NCI-H2227 (cell line): ENCODE data around the gene CCDC14.
"Not testable (repeated sequence)": the region's sequence is repeated elsewhere in the genome, so short reads cannot be mapped to it uniquely, and the experiment has no call there.

Source experiments
- DNase-seq: peaks from one replicate; lab custom pipeline; 2025; ENCODE audit not compliant: unreplicated experiment; lab: John Stamatoyannopoulos, UW

The CCDC14 gene, protein sequence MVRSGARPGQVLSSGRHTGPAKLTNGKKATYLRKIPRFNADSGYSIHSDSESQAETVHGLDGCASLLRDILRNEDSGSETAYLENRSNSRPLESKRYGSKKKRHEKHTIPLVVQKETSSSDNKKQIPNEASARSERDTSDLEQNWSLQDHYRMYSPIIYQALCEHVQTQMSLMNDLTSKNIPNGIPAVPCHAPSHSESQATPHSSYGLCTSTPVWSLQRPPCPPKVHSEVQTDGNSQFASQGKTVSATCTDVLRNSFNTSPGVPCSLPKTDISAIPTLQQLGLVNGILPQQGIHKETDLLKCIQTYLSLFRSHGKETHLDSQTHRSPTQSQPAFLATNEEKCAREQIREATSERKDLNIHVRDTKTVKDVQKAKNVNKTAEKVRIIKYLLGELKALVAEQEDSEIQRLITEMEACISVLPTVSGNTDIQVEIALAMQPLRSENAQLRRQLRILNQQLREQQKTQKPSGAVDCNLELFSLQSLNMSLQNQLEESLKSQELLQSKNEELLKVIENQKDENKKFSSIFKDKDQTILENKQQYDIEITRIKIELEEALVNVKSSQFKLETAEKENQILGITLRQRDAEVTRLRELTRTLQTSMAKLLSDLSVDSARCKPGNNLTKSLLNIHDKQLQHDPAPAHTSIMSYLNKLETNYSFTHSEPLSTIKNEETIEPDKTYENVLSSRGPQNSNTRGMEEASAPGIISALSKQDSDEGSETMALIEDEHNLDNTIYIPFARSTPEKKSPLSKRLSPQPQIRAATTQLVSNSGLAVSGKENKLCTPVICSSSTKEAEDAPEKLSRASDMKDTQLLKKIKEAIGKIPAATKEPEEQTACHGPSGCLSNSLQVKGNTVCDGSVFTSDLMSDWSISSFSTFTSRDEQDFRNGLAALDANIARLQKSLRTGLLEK

DNA sequence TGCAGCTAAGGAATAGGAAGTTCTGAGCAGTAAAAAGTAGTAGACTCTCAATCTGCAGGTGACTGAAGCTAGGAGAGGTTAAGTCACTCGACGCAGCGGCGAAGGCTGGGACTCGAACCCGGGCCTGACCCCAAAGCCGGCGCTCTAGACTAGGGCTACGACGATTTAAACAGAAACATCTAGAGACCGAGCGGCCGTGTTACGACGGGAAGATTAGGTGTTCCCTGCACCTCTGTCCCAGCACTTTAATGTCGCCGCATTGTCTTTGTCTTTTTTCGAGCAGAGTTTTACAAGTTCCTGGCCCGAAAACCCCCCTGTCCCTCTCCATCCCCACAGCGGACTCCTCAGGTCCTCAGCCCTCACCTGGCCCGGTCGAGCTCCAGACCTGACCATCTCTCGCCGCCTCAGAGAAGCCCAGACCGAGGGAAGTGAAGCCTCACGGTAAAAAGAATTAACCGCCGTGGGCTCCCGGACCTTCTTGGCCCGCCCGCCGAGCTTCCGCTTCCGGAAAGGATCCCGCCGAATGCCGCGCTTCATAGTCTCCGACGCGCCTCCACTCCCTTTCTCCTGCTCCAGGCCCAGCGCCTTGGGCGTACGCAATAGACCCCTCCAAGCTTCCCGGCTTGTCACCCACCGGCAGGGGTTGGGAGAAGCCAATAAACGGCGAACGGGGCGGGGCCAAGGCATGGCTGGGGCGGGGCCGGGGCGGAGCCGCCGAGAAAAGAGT is at the start of gene CCDC14:
CCDC14 (minus strand) TSS at position 449 of the 727 bp plus-strand sequence; CDS start at position 393, 56 bp downstream.
- peak; percentile 96 for DNase-seq

DNA sequence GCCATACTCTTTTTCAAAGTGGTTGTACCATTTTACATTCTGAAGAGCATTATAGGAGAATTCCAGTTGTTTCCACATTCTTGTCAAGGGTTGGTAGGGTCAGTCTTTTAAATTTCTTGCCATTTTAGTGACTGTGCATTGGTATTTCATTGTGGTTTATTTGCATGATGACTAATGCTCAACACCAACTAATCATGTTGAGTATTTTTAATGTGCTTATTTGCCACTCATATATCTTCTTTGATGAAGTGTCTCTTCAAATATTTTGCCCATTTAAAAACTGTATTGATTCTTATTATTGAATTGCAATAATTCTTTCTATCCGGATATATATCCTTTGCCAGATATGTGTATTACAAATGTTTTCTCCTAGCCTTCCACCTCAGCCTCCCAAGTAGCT is 47.3 kb upstream of the CCDC14 start:
- not testable (repeated sequence) for DNase-seq

DNA sequence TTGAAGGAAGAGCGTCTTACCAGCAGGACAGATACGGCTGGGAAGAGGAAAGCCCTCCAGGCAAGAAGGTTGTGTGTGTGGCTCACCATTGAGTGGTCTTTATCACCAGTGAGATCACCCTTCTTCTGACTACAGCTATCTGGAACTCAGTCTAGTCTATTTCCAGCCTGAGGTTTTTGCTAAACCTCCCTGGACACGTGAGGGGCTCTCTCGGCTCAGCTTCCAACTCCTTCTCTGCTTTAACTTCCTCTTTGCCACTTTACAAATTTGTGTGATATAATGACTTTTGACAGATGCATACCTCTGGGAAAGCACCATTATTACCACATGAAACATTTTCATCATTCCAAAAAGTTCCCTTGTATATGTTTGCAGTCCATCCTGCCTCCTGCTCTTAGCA is 46.2 kb upstream of the CCDC14 start:
- DNase-seq, result no peak

DNA sequence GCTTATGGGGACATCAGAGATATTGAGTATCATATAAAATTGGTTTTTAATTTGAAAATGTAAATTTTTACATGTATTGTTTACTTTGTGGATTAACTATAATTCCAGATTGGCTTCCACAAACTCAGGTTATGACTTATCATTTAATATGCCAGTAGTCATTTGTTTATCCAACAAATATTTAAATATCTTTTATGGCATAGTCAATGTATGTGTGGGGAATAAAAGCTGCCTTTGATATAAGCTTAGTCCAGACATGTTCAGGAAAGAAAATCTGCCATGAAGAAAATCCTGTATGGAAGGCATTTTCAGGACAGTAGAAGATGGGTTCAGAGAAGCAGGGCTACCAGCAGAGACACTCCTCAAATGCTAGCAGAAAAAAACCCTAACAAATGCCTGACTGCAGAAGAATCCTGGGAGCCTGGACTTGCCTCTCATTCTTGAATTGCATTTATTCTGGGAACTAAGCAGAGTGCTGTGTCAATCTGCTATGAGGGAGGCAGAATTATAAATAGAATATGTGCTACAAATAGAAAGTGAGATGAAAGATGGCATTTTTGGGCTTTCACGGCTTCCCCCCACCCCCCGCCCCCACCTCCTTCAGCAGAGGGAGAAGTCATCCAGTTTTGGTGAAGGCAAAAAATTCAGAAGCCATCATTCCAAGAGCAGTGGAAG is 41.5 kb upstream of the CCDC14 start:
- DNase-seq, result not testable (repeated sequence)

DNA sequence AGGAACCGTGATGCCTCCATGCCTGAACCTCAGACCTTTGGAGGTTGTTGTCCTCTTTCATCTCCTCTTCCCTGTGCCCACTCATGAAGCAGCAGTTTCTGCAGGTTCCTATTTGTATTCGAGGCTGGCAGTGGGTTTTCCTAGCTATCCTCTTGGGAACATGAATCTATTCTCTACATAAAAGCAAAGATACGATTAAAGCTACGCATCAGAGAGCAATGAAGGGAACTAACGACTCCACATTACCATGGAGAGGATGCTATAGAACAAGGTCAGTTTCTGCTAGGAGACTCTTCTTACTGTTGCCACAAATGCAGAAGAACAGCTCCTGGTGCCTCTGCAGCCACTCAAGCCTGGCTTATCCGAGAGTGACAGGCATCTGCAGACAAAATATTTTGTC is 40.3 kb upstream of the CCDC14 start:
- not testable (repeated sequence) for DNase-seq

DNA sequence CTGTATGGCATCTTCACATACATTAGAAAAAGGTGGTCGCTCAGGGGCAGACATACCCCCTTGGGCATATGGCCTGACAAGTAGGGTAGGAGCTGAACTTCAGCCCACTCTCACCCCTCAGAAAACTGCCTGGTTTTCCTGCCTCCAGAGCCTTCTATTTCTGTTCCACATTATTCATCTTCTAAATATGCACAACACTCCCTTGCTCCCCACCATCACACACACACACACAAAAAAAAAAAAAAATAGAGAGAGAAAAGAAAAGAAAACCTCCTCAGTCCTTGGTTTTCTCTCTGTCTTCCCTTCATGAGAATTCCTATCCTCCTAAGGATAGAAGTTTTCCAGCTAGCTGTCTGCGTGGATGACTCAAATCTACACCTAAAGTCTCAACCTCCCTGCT is 36.5 kb upstream of the CCDC14 start:
- DNase-seq, result no peak

DNA sequence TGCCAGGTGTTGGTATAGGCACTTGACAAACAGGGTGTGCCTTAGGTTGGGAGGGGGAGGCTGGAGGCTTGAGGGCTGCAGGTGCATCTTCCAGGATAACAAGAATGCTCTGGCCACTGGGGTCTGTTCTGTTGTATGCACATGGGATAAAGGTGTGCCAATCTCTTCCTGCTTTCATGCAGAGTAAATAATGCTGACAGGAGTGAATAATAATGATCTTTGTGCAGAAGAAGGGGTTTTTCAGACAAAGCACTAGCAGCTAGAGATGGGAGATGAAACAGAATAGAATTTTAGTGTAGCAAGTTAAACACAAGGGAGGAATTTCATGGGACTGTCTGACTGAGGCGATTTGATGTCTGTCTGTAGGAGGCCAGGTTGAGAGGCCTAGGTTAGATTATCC is 32.8 kb upstream of the CCDC14 start:
- DNase-seq, result no peak

DNA sequence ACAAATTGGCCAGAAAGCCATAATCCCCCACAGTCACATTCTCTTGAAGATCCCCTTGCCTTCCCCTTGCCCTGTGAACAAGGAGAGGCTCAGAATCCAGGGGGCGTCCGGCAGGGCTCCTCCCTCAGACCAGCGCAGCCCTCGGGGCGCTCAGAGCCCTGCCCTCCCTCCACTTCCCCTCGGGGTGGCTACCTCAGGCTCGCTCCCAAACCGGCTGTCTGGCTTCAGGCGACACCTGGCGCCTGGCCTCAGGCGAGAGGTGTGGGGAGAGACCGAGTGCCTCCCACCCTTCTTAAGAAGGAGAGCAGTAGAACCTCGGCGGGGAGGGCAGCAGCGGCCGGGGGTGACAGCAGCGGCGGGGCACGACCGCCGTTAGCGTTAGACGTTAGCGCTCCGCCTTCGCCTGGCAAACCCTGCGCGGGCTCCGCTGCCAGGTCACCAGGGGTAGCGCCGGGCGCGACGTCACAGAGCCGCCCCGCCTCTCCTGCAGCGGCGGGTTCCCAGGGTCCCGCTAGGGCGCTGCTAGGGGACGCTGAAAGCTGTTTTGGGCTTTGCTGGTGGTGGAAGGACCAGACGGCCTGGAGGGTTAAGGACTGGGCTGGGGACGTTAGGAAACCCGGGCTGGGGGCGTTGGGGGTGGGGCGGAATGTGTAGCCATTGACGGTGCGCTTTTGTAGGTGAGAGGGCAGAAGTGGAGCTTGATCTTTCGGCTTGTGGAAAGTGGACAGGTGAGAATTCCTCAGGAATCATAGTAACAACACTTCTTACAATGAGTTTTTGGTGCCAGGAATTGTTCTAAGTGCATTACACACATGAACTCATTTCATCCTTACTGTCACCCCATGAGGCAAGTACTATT is 30.9 kb upstream of the CCDC14 start, which contains the start of gene ROPN1:
ROPN1 (minus strand) TSS at position 395 of the 859 bp plus-strand sequence. CDS start 11,643 bp downstream, outside the sequence.
- not testable (repeated sequence) for DNase-seq

DNA sequence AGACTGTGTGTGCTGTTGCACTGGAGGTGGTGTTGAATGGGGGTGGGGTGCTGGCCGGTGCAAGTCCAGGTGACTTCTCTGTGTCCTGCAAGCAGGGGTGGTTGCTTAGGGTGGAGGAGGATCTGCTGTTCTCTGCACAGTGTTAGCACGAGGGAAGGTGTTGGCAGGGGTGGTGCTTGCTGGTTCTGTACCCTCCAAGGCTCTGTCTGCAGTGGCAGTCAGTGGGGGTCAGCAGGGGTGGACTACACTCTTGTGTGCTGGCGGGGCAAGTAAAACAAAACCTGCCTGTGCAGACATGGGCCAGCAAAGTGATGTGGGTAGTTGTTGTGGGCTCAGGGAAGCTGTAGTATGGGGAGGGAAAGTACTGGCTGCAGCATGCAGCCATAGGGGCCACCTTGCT is 25.4 kb upstream of the CCDC14 start:
- DNase-seq, result no peak

DNA sequence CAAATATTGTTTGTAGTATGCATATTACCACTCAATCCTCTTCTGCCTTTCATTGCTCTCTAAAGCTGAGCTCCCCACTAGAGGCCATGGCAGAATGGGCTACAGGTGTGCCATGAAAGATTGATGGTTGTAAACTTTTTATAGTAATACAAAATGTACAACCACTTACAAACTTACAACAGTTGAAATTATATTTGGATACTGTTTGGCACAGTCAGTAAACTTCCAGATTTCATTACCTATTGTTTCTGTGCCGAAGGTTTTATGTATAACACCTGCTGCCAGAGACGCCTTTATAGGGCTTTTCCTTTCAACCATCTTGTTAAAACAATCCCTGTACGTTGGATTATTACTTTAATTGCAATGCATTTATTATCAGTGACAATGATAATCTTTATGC is 23.9 kb upstream of the CCDC14 start:
- DNase-seq, result no peak

DNA sequence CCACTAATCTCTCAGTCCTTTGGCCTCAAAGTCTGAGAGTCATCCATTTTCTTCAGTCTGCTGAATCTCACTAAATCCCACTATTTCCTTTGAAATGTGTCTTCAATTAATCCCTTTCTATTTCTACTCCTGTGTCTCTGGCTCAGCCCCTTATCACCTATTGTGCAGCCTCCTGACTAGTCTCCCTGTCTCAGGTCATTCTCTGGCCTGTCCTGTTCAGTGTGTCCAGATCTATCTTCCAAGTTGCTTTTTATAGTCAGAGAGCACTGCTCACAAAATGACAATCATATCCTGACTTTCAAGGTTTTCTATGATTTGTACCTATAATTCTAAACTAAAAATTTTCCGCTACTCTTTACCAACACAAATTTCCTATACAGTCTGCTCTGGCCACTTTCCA is 23.3 kb upstream of the CCDC14 start:
- DNase-seq, result no peak

DNA sequence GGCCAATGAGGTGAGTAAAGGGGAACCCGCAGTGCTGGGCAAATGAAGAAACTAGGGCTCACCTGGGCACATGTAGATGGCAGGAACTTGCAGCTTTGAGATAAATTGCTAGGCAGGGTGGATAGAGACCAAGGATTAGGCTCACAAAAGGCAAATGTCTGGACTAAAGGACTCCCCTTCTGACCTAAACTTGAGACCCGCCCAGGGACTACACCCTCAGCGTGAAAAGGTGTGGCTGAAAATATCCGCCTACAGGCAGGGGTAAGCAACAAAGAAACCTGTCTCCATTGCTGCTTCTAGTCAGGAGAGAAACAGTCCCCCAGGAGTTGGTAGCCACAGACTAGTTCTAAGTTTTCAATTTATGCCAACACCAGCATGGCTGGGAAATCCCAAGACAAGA is 20.3 kb upstream of the CCDC14 start:
- not testable (repeated sequence) for DNase-seq

DNA sequence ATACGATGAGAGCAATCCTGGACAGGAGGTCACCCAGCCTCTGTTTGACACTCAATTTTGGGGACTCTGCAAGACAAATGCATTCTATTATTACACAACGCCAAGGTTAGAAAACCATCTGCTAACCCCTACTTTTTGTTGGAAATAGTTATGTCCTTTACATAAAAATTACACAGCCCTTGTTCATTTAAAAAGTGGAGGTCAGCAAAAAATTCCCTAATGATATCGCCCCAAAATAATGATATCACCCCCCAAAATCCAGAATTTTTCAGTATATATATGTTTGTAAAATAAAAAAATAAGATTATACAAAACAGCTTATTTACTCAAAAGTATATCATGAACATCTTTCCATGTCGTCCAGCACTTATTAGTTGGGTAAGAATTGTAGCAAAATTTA is 19.5 kb upstream of the CCDC14 start:
- no peak for DNase-seq

DNA sequence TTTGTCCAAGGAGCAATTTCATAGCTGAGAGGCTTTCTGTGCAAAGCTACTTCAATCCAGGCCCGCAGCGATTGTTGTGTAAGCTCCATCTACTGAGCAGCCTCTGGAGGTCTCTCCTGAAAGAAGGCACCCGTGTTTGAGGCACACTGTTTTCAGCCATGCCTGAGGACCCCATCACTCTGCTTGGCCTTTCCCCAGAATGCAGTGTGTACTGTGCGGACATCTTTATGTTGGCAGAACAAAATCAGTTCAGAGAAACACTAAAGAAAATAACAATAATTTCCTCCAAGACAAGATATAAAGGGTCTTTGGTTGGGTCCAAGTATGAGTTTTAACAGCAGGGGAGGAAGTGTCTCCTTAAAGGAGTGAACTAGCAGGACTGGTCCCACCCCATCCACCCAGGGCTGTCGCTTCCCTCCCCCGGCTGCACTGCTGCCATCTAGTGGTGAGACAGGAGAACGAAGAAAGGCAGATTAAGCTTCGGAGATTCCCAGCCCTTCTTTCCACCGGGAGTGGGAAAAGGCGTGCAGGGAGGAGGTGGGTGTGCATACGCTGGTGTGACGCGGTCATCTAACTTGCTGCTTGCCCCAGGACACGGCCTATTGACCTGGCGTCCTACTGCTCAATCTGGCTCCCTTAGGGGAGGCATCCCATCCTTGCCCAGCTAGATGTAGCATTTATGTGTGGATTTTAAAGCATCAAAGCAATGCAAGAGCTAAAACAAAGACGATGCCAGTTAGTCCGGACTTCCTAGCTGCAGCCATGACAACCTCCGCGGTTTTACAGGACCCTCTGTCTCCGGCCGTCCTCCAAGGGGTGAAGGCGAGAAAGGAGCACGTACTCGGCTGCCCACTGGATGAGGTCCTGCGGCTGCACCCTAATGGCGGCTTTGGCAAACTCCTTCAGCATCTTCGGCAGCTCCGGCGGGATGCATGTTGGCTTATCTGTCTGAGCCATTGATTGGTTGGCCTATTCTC is 18.8 kb upstream of the CCDC14 start:
- DNase-seq, result peak; percentile 74

DNA sequence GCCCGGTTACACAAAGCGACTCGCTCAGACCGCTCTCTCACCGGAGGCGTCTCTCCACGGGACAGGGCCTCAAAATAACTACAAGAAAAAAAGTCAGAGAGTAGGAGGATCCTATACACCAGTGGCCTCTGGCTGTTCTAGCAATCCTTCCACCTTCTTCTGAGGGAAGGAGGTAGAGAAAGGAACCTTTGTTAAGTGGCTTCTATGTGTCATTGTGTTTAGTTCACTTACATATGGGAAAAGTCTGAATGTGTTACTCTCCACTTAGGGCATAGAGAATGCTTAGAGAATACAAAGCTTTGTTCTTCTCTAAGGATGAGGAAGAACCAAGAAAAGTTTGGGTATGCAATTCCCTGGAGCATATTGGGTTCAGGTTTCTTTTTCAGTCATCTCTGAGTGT is 15.9 kb upstream of the CCDC14 start:
- not testable (repeated sequence) for DNase-seq

DNA sequence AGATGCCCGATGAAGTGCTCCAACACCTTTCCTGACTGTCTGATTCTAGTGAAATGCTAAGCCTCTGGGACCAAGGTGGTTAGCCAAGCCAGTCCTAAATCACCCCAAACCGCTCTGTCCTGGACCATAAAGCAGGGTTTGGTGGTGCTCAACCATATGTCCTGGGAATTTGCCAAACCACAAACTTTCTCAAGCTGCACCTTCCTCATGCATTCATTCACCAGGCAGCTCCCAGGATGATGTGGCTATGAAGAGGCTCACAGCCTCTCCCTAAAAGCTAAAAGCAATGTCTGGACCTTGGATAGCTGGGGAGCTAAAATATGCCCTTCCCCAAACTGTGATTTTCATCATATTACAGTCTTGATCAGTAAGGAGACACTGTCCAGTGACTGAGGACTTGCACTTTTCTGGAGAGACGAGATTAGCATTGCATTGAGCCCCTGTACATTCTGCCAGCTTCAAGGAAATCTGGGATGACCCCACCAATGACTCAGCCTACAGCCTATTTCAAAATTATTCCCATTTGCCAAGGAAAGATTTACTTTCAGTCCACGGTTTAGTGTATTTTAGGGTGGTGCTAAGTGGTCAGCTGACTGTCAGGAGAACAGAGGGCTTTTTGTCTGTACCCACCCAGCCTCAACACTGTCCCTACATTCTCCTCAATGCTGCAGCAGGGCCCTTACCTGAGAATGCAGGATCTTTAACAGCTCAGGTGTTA is 15.3 kb upstream of the CCDC14 start:
- DNase-seq, result not testable (repeated sequence)

DNA sequence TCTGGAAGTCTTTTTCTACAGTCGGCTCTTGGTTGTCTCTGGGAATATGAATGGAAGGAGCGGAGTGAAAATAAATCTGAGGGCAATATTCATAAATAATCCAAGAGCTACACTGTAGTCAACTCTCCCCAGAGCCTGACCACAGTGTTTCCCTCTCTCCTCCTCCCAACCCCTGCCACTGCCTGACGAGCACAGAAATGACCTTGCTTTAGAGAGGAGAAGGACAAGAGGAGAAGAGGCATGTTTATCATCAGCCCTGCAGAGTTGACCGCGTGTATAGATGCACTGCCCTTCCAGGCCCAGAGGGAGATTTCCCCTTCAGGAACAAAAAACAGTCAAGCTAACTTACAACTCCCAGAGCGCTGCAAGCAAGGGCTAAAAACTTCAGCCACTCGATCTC is 14.0 kb upstream of the CCDC14 start:
- not testable (repeated sequence) for DNase-seq

DNA sequence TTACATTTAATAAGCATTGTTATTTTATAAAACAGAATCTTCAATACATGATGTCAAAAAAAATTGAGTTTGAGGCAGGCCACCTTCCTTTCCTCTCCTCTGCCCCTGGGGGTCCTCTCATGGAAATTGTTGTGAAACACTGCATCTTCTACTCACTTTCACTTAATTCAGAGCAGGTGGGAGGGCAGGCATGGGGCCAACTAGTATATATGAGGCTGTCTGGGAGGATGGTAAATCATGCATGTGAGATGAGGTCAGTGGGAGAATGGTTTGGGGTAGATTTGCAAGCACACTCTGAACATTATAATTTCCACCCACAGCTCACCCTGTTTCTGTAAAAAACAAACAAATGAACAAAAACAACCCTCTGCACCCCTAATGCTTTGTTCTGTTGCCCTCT is 10.4 kb upstream of the CCDC14 start:
- no peak for DNase-seq
